GM12873 (cell line): ENCODE results near the gene RAB24.

ENCODE experiments used
- TF ChIP-seq, protein P1 (sequence below): IDR thresholded peaks from 2 replicates; pipeline ENCODE4 v1.5.1; 2012; ENCODE audit warnings: low read depth, mild to moderate bottlenecking, moderate library complexity, low read length, control low read depth; ENCODE audit not compliant: insufficient read depth; ENCODE audit errors: missing control alignments

The RAB24 gene

DNA sequence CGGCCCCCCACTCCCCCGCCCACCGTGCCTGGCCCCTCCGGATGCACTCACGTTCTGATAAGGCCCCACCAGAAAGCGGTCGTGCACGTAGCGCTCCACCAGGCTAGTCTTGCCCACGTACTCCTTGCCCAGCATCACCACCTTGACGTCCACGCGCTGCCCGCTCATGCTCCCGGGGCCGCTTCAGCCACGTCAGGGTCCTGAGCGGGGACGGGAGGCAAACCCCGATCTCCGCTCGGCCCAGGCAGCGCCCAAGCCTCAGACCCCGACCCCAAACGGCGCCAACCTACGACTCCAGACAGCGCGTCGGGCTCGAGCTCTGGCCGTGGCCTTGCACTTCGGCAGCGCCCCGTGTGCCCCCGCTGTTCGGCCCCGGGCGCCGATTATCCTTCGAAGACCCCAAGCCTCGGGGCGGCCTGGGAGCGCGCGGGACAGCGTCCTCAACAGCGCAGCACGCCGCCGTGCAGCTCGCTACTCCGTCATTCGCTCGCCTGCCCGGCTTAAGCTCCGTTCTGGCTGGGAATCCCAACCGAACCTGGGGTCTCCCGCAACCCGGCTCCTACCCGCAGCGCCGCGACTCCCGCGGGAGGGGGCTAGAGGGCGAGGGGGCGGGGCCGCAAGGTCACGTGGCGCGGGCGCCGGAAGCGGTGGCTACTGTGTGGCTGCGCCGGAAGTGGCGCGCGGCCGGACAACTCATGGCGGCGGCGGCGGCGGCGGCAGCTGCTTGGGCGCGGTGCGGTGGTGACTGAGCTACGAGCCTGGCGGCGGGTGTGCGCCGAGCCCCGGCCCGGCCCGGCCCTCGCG, at the start of gene RAB24, which contains the start of gene PRELID1:
TSS of gene RAB24 (minus strand) at position 599 of the 804 bp plus-strand sequence. CDS start at position 168, 431 bp downstream.
TSS of gene PRELID1 (plus strand) at position 679 of the 804 bp plus-strand sequence. CDS start 187 bp downstream, outside the sequence.
- TF ChIP-seq, protein P1, sequence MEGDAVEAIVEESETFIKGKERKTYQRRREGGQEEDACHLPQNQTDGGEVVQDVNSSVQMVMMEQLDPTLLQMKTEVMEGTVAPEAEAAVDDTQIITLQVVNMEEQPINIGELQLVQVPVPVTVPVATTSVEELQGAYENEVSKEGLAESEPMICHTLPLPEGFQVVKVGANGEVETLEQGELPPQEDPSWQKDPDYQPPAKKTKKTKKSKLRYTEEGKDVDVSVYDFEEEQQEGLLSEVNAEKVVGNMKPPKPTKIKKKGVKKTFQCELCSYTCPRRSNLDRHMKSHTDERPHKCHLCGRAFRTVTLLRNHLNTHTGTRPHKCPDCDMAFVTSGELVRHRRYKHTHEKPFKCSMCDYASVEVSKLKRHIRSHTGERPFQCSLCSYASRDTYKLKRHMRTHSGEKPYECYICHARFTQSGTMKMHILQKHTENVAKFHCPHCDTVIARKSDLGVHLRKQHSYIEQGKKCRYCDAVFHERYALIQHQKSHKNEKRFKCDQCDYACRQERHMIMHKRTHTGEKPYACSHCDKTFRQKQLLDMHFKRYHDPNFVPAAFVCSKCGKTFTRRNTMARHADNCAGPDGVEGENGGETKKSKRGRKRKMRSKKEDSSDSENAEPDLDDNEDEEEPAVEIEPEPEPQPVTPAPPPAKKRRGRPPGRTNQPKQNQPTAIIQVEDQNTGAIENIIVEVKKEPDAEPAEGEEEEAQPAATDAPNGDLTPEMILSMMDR: peak; percentile 48

DNA sequence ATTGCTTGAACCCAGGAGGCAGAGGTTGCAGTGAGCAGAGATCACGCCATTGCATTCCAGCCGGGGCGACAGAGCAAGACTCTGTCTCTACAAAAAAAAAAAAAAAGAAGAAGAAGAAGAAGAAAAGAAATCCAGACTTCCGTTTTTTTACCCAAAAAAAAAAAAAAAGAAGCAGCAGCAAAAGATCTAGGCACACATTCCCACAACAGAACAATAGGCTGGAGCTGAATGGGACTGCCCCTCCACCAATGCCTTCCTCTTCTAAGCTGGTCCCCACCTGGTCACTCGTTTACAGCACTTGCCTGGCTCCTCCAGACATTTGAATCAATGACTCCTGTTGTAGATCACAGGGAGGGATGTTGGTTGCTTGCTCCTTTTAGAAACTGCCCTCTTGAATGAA, 49.6 kb upstream of the RAB24 start:
- TF ChIP-seq, protein P1: no peak

DNA sequence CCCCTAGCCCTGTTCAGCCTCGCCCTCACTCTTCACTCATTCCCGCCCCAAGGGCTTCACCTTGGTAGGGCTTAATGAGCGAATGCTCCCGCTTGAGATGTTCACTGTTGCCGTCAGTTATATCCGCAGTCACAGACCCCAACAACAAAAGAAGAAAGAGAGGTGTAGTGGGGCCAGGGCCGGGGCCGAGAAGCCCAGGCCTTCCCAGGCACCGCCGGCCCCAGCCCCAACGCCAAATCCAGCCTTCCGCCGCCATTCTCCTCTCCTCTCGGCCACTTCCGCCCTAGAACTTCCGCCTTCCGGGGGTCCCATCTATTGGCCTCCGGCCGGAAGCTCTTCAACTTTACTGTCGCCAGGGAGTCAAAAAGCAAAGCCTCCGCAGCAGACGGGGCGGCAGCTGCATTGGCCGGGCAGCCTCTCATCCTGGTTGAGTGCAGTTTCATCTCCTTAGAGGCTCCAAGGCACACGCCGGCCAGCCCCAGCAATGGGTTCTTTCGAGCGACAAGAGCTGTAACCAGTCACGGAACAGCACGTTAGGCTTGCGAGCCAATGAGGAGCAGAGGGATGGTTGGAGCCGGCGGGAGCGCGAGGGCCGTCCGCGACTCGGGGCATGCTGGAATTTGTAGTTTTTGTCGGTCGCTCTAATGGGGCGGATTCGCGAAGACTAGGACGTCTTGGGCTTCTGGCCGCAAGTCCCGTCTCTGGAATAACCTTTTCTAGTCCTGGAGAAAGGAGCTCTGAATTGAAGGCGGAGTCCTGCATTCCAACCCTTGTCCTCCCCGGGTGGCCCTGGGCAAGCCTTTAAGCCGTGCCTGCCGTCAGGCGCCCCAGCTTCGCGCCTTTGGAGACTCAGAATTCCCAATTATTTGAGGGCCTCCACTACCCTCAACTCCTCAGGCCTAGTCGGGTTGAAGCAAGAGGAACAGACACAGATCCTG, 48.1 kb upstream of the RAB24 start, which contains the start of gene LMAN2:
TSS of gene LMAN2 (minus strand) at position 277 of the 938 bp plus-strand sequence. CDS start at position 256, 21 bp downstream.
- TF ChIP-seq, protein P1: no peak

DNA sequence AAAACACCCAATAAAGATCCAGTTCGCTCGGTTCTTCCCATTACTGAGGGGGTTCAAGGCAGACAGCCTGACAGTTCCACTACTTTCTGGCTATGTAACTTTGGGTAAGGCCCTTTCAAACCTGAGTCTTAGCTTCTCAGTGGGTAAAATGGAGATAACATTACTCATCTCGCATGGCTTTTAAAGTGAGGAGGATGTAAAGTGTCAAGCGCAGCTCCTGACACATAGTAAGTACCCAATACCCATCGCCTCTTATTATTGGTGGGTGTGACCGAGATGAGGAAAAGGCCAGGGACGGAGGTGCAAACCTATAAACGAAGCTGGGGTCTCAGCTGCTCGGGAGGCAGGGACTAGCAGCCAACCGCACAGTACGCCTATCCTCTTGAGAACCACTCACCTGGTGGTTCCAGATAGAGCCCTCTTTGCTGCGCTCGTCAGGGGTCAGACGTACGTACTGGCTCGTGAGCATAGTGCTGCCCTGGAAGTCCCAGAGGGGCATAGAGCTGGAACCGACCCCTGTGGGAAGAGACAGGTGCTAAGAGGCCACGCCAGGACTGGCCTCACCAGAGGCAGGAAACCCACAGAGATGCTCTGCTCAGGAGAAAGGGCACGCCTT, 47.4 kb upstream of the RAB24 start:
- TF ChIP-seq, protein P1: no peak

DNA sequence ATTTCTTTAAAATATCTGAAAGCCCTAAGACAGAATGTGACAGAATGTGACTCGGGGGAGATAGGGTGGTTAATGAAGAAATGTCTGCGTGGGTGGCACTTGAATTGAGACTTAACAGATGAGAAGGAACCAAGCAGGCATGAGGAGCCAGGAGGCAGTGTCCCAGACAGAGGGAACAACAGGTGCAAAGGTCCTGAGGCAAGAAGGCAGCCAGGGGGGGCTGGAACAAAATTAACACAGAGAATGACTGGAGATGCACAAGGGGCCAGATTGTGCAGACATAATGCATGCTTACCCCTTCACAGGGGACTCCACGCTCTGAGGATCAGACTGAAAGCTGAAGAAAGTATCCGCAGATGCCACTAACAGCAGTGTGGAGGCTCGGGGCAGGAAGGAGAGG, 46.2 kb upstream of the RAB24 start:
- TF ChIP-seq, protein P1: no peak

DNA sequence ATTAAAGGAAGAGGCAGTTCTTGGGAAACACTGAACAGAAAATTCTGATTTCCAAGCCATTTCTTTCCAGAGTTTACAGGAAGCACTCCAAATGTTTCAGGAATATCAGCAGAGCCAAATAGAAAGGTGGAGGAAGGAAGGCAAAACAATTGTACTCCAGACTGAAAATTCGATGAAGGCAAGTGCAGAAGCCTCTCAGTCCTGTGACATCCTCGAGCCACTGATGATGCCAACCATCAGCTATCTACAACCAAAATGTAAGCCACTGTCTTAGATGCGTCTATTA, 45.8 kb upstream of the RAB24 start:
- TF ChIP-seq, protein P1: no peak
